CD14-positive monocyte (primary cell): ENCODE results near the gene TMEM184B. TPM values are rescaled to one million over a fixed set of nuclear protein-coding genes. Genes with fewer than 3 reads are reported as not detected.

Experiments used
- DNase-seq, 3 donors: peaks; one replicate each; pipeline ENCODE4 v3.0.0-alpha.2; 2011 to 2022
- H2AFZ ChIP-seq: 2 replicates; pipeline ENCODE4 v1.6.0; 2012; ENCODE audit warnings: mild to moderate bottlenecking, low read depth, low read length, inconsistent platforms; ENCODE audit not compliant: insufficient read depth, poor library complexity, severe bottlenecking
- H3K27ac ChIP-seq, 2 donors: 1 replicate in 1 of 2; 2 replicates in 1 of 2; pipeline ENCODE4 v1.5.1; 2012 to 2013; ENCODE audit warnings: low read length in 2 of 2, control low read depth in 1 of 2, inconsistent platforms in 1 of 2, low read depth in 1 of 2, mild to moderate bottlenecking in 1 of 2
- H3K27me3 ChIP-seq, 2 donors: one replicate each; pipeline versions ENCODE4 v1.6.0 to v1.6.1; 2011 to 2013; ENCODE audit warnings: low read length in 2 of 2; ENCODE audit not compliant: control insufficient read depth in 2 of 2, insufficient read depth in 2 of 2
- H3K36me3 ChIP-seq, 2 donors: replicated peaks in 1 of 2; 1 replicate in 1 of 2; 2 replicates in 1 of 2; pipeline versions ENCODE4 v1.5.1 to v1.6.1; 2012 to 2013; ENCODE audit warnings: low read length in 2 of 2, control low read depth in 1 of 2, inconsistent platforms in 1 of 2, mild to moderate bottlenecking in 1 of 2; ENCODE audit not compliant: insufficient read depth in 2 of 2, control insufficient read depth in 1 of 2
- H3K4me1 ChIP-seq, 2 donors: 1 replicate in 1 of 2; 2 replicates in 1 of 2; pipeline versions ENCODE4 v1.5.1 to v1.6.1; 2012 to 2013; ENCODE audit warnings: low read length in 2 of 2, control low read depth in 1 of 2, inconsistent platforms in 1 of 2, mild to moderate bottlenecking in 1 of 2, moderate library complexity in 1 of 2; ENCODE audit not compliant: insufficient read depth in 2 of 2, control insufficient read depth in 1 of 2
- H3K4me2 ChIP-seq: replicated peaks from 2 replicates; pipeline ENCODE3; 2012; ENCODE audit warnings: low read length, moderate library complexity, mild to moderate bottlenecking; ENCODE audit not compliant: poor library complexity, severe bottlenecking; ENCODE audit errors: extremely low read depth
- H3K4me3 ChIP-seq, 3 experiments: fragments of 200-600 bp in 1 of 3; sonication (generic) in 1 of 3; replicated peaks in 1 of 3; 1 replicate in 2 of 3; 2 replicates in 1 of 3; pipeline ENCODE4 v1.5.1; 2011 to 2013; ENCODE audit warnings: low read length in 3 of 3, mild to moderate bottlenecking in 3 of 3, control low read depth in 2 of 3, low read depth in 2 of 3, inconsistent platforms in 1 of 3, moderate library complexity in 1 of 3
- H3K79me2 ChIP-seq: 2 replicates; pipeline ENCODE4 v1.6.0; 2012; ENCODE audit warnings: mild to moderate bottlenecking, control low read depth, inconsistent platforms, low read length, moderate library complexity; ENCODE audit not compliant: insufficient read depth
- H3K9ac ChIP-seq: 2 replicates; pipeline ENCODE4 v1.6.0; 2017; ENCODE audit warnings: low read length, mild to moderate bottlenecking; ENCODE audit not compliant: insufficient read depth, poor library complexity, severe bottlenecking
- H3K9me3 ChIP-seq, 2 donors: replicated peaks in 1 of 2; 1 replicate in 1 of 2; 2 replicates in 1 of 2; pipeline versions ENCODE4 v1.5.1 to v1.6.1; 2012 to 2013; ENCODE audit warnings: low read length in 2 of 2, control low read depth in 1 of 2; ENCODE audit not compliant: control insufficient read depth in 1 of 2, insufficient read depth in 1 of 2
- H4K20me1 ChIP-seq: 2 replicates; pipeline ENCODE4 v1.6.0; 2012; ENCODE audit warnings: mild to moderate bottlenecking, low read length, control low read depth, moderate library complexity; ENCODE audit not compliant: insufficient read depth
- H3K27ac Mint-ChIP-seq, 7 donors: one replicate each; pipeline ENCODE4 v1.8.0; 2020; ENCODE audit warnings: mild to moderate bottlenecking in 7 of 7, mixed read lengths in 7 of 7, moderate library complexity in 6 of 7, inconsistent platforms in 2 of 7
- H3K27me3 Mint-ChIP-seq, 3 donors: one replicate each; pipeline ENCODE4 v1.8.0; 2021 to 2022; ENCODE audit warnings: low read depth in 3 of 3, mild to moderate bottlenecking in 3 of 3, mixed read lengths in 3 of 3, moderate library complexity in 3 of 3, inconsistent platforms in 1 of 3
- H3K36me3 Mint-ChIP-seq, 2 donors: one replicate each; pipeline ENCODE4 v1.8.0; 2020; ENCODE audit warnings: mixed read lengths in 2 of 2, inconsistent platforms in 1 of 2, mild to moderate bottlenecking in 1 of 2
- H3K4me1 Mint-ChIP-seq: one replicate; pipeline ENCODE4 v1.8.0; 2020; ENCODE audit warnings: mild to moderate bottlenecking, mixed read lengths
- H3K4me3 Mint-ChIP-seq, 2 donors: one replicate each; pipeline ENCODE4 v1.8.0; 2020; ENCODE audit warnings: mild to moderate bottlenecking in 2 of 2, mixed read lengths in 2 of 2, moderate library complexity in 1 of 2
- H3K9me3 Mint-ChIP-seq, 7 donors: one replicate each; pipeline ENCODE4 v1.8.0; 2020 to 2022; ENCODE audit warnings: mixed read lengths in 7 of 7, mild to moderate bottlenecking in 6 of 7, moderate library complexity in 6 of 7, inconsistent platforms in 2 of 7
- CTCF ChIP-seq: fragments of 200-600 bp; IDR thresholded peaks from one replicate; pipeline ENCODE4 v1.8.0; 2022; ENCODE audit warnings: antibody characterized with exemption, mild to moderate bottlenecking
- WGBS: methylation state at CpG from one replicate; pipeline ENCODE4 v1.1.5; 2013; ENCODE audit warnings: missing lambda C conversion rate; ENCODE audit not compliant: insufficient coverage; 5-methylcytosine and 5-hydroxymethylcytosine counted together
- intact Hi-C, 2 donors: fragments of 100-400 bp; cut with micrococcal nuclease; formaldehyde crosslinking; loops; one replicate each; pipeline versions ENCODE4 v1.15.0 to v1.15.1; 2023
- polyA plus RNA-seq, 3 donors: library from polyadenylated mRNA; depleted of rRNA in 1 of 3; unstranded in 2 of 3; stranded (reverse) in 1 of 3; fragments of 300-500 nt in 2 of 3; fragments of >200 nt in 1 of 3; fragmentation: Illumina TruSeq in 2 of 3; gene quantifications; 1 replicate in 2 of 3; 2 replicates in 1 of 3; pipeline ENCODE4 v1.2.3, GENCODE V29; 2012 to 2021

TMEM184B gene
- polyA plus RNA-seq, 3 donors: 7.4 to 17.7 (median 10.6) TPM

DNA sequence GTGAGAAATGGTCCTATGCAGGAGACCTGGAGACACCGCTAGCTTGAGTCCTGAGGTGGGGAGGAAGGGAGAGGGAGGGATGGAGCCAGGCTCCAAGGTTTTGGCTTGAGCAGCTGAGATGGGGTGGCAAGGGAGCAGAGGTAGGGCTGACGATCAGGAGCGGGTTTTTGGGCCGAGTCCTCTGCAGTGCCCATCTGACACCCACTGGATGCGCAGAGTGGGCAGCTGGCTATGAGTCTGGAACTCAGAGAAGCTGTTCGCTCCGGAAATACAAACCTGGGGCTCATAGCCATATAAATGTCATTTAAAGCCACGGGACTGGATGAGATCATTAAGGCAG lies 71.5 kb downstream of the TMEM184B start:
- Histone ChIP-seq H3K4me2 (peak overlapping the region; percentile 94), H3K9me3 (no peaks in the 10 kb centered on the region), H3K27ac (no peak overlapping the region), H3K36me3 (no peaks in the 10 kb centered on the region), H3K79me2 (no peaks in the 10 kb centered on the region), H3K27me3 (peaks cover 0 to 15% of the 10 kb centered on the region in 2 donors), H3K9ac (no peak overlapping the region), H3K4me1 (peaks cover 21 to 53% of the 10 kb centered on the region in 2 donors), H4K20me1 (peaks cover 38% of the 10 kb centered on the region), H3K4me3 (peak overlapping the region in 1 of 3 experiments; percentile 79), H2AFZ (no peak overlapping the region)
- Mint-ChIP-seq H3K36me3 (peaks cover 0 to 2% of the 10 kb centered on the region in 2 donors), H3K4me3 (peak overlapping the region; percentile 67 to 90), H3K4me1 (peaks cover 34% of the 10 kb centered on the region), H3K27me3 (peaks cover 14 to 39% (median 23%) of the 10 kb centered on the region in 3 donors), H3K27ac (peak overlapping the region in 6 of 7 donors; percentile 73 to 84 (median 78)), H3K9me3 (no peaks in the 10 kb centered on the region)
- no peak for TF ChIP-seq CTCF
- 62% methylated on average over 5 of the region's 8 CpGs for WGBS
- no peak for DNase-seq
- intact Hi-C loops: loop anchor here in 1 of 2 donors (5.0 kb wide), 1 partner anchor 54 kb away; no protein-coding TSS in a partner anchor

- TF ChIP-seq CTCF: no peak
- H3K4me1 Mint-ChIP-seq: peaks cover 36% of the 10 kb centered on the region
- peaks cover 24% of the 10 kb centered on the region for H4K20me1 ChIP-seq
- H3K9me3 Mint-ChIP-seq: no peaks in the 10 kb centered on the region
- H3K4me2 ChIP-seq: no peak overlapping the region
- no peaks in the 10 kb centered on the region for H3K9me3 ChIP-seq
- H3K27me3 Mint-ChIP-seq: peaks cover 14 to 31% (median 19%) of the 10 kb centered on the region in 3 donors
- H3K27ac ChIP-seq: no peak overlapping the region
- no peaks in the 10 kb centered on the region for H3K36me3 ChIP-seq
- peaks cover 0 to 2% of the 10 kb centered on the region in 2 donors for H3K36me3 Mint-ChIP-seq
- H3K4me3 Mint-ChIP-seq: no peak overlapping the region
- no peak overlapping the region for H3K4me3 ChIP-seq
- H3K27ac Mint-ChIP-seq: peak overlapping the region in 1 of 7 donors; percentile 4
- WGBS: 83% methylated on average over 9 of the region's 10 CpGs
- no peaks in the 10 kb centered on the region for H3K79me2 ChIP-seq
- no peak overlapping the region for H3K9ac ChIP-seq
- intact Hi-C loops: loop anchor here in 1 of 2 donors (5.0 kb wide), 1 partner anchor 53 kb away; no protein-coding TSS in a partner anchor
- no peak for DNase-seq
- no peak overlapping the region for H2AFZ ChIP-seq
- H3K4me1 ChIP-seq: peaks cover 21 to 55% of the 10 kb centered on the region in 2 donors
- peaks cover 0 to 15% of the 10 kb centered on the region in 2 donors for H3K27me3 ChIP-seq
Measured at GRCh38 chr22:38199826-38200559, 72.8 kb downstream of the TMEM184B start.
